Mesodermal cell (in vitro differentiated cells): ENCODE results near the gene ATG2B. TPM values are rescaled to one million over a fixed set of nuclear protein-coding genes. Genes with fewer than 3 reads are reported as not detected.

Experiments
- H3K27ac ChIP-seq: 2 replicates; pipeline ENCODE4 v1.7.0; 2013; ENCODE audit warnings: mild to moderate bottlenecking, low read depth, low read length, moderate library complexity; ENCODE audit not compliant: severe bottlenecking
- H3K36me3 ChIP-seq: 2 replicates; pipeline ENCODE4 v1.7.1; 2013; ENCODE audit warnings: mild to moderate bottlenecking, low read length, moderate library complexity; ENCODE audit not compliant: control insufficient read depth, insufficient read depth
- H3K4me1 ChIP-seq: one replicate; pipeline ENCODE4 v1.7.1; 2013; ENCODE audit warnings: mild to moderate bottlenecking, low read length; ENCODE audit not compliant: insufficient read depth, control insufficient read depth, poor library complexity, severe bottlenecking
- H3K4me3 ChIP-seq: 2 replicates; pipeline ENCODE4 v1.7.0; 2013; ENCODE audit warnings: low read length, control low read depth, mild to moderate bottlenecking; ENCODE audit not compliant: insufficient read depth, poor library complexity, severe bottlenecking; ENCODE audit errors: extremely low read depth
- H3K9me3 ChIP-seq: 2 replicates; pipeline ENCODE4 v1.7.1; 2013; ENCODE audit warnings: mild to moderate bottlenecking, low read length, moderate library complexity; ENCODE audit not compliant: control insufficient read depth
- WGBS, 2 experiments: methylation state at CpG; one replicate each; pipeline ENCODE4 v1.1.5; 2013; ENCODE audit warnings: missing lambda C conversion rate in 2 of 2; ENCODE audit not compliant: insufficient coverage in 2 of 2; 5-methylcytosine and 5-hydroxymethylcytosine counted together
- polyA plus RNA-seq, 2 experiments: library from polyadenylated mRNA; stranded (reverse); fragments of 50-300 nt; gene quantifications; one replicate each; pipeline ENCODE4 v1.2.3, GENCODE V29; 2013

Gene ATG2B, protein sequence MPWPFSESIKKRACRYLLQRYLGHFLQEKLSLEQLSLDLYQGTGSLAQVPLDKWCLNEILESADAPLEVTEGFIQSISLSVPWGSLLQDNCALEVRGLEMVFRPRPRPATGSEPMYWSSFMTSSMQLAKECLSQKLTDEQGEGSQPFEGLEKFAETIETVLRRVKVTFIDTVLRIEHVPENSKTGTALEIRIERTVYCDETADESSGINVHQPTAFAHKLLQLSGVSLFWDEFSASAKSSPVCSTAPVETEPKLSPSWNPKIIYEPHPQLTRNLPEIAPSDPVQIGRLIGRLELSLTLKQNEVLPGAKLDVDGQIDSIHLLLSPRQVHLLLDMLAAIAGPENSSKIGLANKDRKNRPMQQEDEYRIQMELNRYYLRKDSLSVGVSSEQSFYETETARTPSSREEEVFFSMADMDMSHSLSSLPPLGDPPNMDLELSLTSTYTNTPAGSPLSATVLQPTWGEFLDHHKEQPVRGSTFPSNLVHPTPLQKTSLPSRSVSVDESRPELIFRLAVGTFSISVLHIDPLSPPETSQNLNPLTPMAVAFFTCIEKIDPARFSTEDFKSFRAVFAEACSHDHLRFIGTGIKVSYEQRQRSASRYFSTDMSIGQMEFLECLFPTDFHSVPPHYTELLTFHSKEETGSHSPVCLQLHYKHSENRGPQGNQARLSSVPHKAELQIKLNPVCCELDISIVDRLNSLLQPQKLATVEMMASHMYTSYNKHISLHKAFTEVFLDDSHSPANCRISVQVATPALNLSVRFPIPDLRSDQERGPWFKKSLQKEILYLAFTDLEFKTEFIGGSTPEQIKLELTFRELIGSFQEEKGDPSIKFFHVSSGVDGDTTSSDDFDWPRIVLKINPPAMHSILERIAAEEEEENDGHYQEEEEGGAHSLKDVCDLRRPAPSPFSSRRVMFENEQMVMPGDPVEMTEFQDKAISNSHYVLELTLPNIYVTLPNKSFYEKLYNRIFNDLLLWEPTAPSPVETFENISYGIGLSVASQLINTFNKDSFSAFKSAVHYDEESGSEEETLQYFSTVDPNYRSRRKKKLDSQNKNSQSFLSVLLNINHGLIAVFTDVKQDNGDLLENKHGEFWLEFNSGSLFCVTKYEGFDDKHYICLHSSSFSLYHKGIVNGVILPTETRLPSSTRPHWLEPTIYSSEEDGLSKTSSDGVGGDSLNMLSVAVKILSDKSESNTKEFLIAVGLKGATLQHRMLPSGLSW (N-terminal part only)
- 8.6 TPM for polyA plus RNA-seq (2013, experiment 1 of 2)
- 7.8 TPM for polyA plus RNA-seq (2013, experiment 2 of 2)

DNA sequence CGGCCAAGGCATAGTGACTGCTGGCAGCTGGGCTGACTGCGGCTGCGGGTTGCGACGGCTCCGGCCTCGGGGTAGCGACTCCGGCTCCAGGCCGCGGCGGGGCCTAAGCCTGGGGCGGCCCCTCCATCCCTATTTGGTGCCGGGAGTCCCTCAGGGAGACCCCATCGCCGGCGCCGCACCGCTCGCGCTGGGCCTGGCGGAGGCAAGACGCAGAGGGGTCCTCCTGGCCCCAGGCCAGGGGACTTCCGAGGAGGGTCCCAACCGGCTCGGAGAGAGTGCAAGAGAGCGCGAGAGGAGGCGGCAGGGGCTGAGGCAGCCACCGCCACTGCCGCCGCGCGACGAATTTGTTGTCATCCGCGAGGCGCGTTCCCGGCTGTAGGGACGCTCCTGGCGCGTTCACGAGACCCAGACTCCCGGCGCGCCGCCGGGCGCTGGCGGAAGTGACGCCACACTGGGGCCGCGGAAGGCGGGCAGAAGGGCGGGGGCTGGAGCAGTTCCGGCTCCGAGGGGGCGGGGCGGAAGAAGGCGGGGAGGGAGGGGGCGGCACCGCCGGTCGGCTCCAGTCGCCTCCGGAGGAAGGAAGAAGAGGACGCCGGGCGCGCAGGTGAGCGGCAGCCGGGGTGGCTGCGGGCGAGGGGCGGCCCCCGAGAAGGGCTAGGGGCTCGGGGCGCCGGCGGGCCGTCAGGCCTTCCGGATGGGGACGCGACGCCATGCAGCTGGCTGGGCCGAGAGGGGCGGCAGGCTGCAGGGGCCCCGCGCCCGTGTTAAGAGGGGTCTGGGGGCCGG is at the start of gene ATG2B, which contains the start of gene GSKIP:
Gene ATG2B, minus strand, starts transcription at position 377 of the 786 bp plus-strand sequence. Its CDS starts 365 bp downstream, at position 12.
Gene GSKIP, plus strand, starts transcription at position 562 of the 786 bp plus-strand sequence. CDS start 18,722 bp downstream, outside the sequence.
- Histone ChIP-seq H3K4me1 (no peaks in the 10 kb centered on the region), H3K4me3 (peak within 1 kb of the TSS; percentile 71)
- 1% methylated on average over 39 to 69 of the region's 92 CpGs for WGBS, 2 experiments

GRCh38 chr14:96410119-96410518 is 47.0 kb upstream of the ATG2B start:
- 92 to 93% methylated on average over 4 of the region's 4 CpGs for WGBS, 2 experiments
- no peak overlapping the region for H3K4me3 ChIP-seq
- H3K27ac ChIP-seq: no peak overlapping the region
- H3K9me3 ChIP-seq: no peaks in the 10 kb centered on the region
- H3K4me1 ChIP-seq: no peaks in the 10 kb centered on the region
- H3K36me3 ChIP-seq: no peaks in the 10 kb centered on the region

More for the DNA sequence above, at the start of gene ATG2B, which contains the start of gene GSKIP:
- H3K9me3 ChIP-seq: no peaks in the 10 kb centered on the region
- H3K36me3 ChIP-seq: peaks cover 7% of the 10 kb centered on the region
- peak within 1 kb of the TSS; percentile 88 for H3K27ac ChIP-seq

- Histone ChIP-seq H3K27ac (no peak overlapping the region), H3K36me3 (no peaks in the 10 kb centered on the region), H3K4me3 (no peak overlapping the region), H3K4me1 (no peaks in the 10 kb centered on the region), H3K9me3 (no peaks in the 10 kb centered on the region)
- 84 to 90% methylated on average over 6 of the region's 9 CpGs for WGBS, 2 experiments
These were observed 46.6 kb upstream of the ATG2B start for GRCh38 chr14:96409701-96410100.

DNA sequence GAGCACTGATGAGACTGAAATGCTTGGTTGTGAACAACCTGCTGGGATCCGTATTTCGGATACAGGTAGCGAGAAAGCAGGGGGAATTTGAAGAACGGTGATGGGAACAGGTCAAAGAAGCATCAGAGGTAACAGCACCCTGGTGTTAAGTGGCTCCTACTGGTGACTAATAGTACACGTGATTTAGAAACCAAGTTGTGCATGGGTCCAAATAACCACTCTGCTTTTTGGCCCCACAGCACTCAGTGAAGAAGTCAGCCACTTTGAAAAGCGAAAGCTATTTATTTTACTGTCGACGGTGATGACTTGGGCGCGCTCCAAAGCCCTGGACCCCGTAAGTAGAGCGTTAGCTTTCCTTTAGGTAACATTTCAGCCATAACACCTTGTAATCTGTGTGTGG is 45.5 kb upstream of the ATG2B start:
- WGBS, 2 experiments: 93 to 96% methylated on average over 8 to 10 of the region's 12 CpGs
- Histone ChIP-seq H3K9me3 (no peaks in the 10 kb centered on the region), H3K4me1 (no peaks in the 10 kb centered on the region), H3K36me3 (no peaks in the 10 kb centered on the region), H3K27ac (no peak overlapping the region), H3K4me3 (no peak overlapping the region)

DNA sequence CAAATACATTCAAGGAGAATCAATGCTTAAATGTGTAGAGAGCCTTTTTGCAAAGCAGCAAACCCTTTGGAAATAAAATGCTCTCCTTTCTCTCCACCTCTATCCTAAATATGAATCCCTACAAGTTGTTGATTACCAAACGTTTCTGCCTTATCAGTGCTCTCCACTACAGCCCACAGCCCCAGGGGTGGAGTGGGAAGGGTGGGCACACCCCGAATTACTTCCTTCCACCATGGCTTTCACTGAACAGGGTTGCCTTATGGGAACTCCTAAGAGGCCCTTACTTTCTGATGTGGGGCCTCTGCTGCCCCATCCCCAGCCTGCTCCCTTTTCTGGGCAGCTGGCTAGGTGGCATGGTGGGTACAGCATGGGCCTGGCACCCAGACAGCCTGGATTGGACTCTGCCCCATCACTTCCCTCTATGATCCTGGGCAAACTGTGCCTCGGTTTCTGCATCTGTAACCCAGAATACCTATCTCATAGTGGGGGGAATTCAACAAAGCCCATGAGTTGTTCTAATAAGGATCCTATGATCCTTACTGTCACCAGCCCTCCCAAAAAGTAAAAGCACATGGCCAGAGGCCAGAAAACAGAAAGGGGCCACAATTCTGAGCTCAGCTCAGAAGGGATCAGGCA is 44.9 kb upstream of the ATG2B start:
- Histone ChIP-seq H3K4me3 (no peak overlapping the region), H3K27ac (no peak overlapping the region), H3K9me3 (no peaks in the 10 kb centered on the region), H3K36me3 (no peaks in the 10 kb centered on the region), H3K4me1 (no peaks in the 10 kb centered on the region)
- 94% methylated on average over 3 of the region's 3 CpGs; no CpG with 5 or more reads in 1 of the 2 experiments for WGBS, 2 experiments

DNA sequence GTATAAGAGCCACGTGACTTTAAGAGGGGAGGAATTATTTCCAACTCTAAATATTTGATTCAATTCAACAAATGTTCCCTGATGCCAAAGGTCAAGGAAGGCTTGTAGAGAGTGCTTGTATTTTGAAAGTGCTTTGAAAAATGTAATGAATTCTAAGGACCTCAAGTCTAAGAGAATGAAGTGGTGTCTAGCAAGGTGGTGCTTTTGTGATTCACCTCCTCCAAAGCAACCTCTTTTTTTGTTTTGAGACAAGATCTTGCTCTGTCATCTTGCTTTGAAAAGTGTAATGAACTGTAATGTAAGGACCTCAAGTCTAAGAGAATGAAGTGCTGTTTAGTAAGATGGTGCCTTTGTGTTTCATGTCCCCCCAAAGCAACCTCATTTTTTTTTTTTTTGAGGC is 42.5 kb upstream of the ATG2B start:
- Histone ChIP-seq H3K4me3 (no peak overlapping the region), H3K4me1 (no peaks in the 10 kb centered on the region), H3K9me3 (no peaks in the 10 kb centered on the region), H3K36me3 (no peaks in the 10 kb centered on the region), H3K27ac (no peak overlapping the region)
- WGBS, 2 experiments: no CpG with 5 or more reads among the region's 1 CpG

- Histone ChIP-seq H3K4me3 (no peak overlapping the region), H3K9me3 (no peaks in the 10 kb centered on the region), H3K36me3 (no peaks in the 10 kb centered on the region), H3K4me1 (no peaks in the 10 kb centered on the region), H3K27ac (no peak overlapping the region)
- WGBS, 2 experiments: 84 to 91% methylated on average over 3 of the region's 3 CpGs
These were observed 40.3 kb upstream of the ATG2B start for GRCh38 chr14:96403409-96403808.

DNA sequence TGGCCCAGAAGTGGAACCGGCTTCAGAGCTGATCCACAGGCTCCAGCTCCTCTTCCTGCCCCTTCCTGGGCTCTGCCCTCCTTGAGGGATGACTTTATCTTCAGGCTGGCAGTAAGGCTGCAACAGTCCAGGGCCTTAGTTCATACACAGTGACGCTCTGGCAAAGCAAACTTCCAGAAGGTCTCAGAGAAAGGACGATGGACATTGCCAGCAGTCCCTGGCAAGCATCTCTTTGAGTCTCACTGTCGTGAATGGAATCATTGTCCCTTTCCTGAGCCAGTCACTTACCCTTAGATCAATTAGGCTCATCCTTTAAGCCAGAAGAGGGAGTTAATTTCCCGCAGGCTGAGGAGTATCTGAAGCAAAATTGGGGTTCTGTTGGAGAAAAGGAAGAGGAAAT is 37.4 kb upstream of the ATG2B start:
- 79 to 92% methylated on average over 4 to 5 of the region's 5 CpGs for WGBS, 2 experiments
- Histone ChIP-seq H3K4me3 (no peak overlapping the region), H3K4me1 (no peaks in the 10 kb centered on the region), H3K9me3 (no peaks in the 10 kb centered on the region), H3K27ac (no peak overlapping the region), H3K36me3 (no peaks in the 10 kb centered on the region)

DNA sequence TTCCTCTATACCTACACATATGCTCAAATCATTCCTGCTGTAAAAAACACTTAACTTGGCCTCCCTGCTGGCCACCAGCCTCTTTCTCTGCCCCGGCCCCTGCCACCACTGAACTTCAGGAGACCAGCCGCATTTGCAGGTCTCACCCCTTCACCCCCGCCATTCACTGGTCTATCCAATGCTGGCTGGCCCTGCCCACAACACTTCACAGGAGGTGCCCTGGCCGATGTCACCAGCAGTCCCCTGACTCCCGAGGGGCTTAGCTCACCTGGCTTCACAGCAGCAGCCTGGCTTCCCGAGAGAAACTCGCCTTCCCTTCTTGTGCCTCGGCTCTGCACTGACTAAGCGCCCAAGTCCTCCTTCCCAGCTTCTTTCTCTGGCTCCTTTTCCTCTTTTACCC is 36.3 kb upstream of the ATG2B start:
- H3K4me1 ChIP-seq: no peaks in the 10 kb centered on the region
- H3K4me3 ChIP-seq: no peak overlapping the region
- WGBS, 2 experiments: 83 to 94% methylated on average over 8 to 9 of the region's 9 CpGs
- no peaks in the 10 kb centered on the region for H3K9me3 ChIP-seq
- no peak overlapping the region for H3K27ac ChIP-seq
- H3K36me3 ChIP-seq: no peaks in the 10 kb centered on the region
